ENCODE measurements around the gene TRPM2.

The TRPM2 gene

GRCh38 chr21:44313451-44313850, 40.0 kb upstream of the TRPM2 start:
- Histone ChIP-seq H3K27ac (ENCODE audit: low read depth, low read length) (no peak overlapping the region), H4K91ac (ENCODE audit: low read depth, low read length) (no peak overlapping the region), H3K9ac (ENCODE audit: low read length) (no peak overlapping the region), H3K4me3 (ENCODE audit: low read depth, low read length) (no peak overlapping the region), H3K4ac (ENCODE audit: low read depth, low read length) (no peak overlapping the region), H2BK12ac (ENCODE audit: low read length) (no peak overlapping the region), H3K9me3 (ENCODE audit: insufficient read depth, low read depth, low read length) (peaks cover 7% of the 10 kb centered on the region), H2BK120ac (ENCODE audit: insufficient read depth, low read length, poor library complexity) (no peak overlapping the region), H3K14ac (ENCODE audit: low read length) (no peak overlapping the region), H2AK5ac (ENCODE audit: low read length) (no peak overlapping the region), H3K4me1 (ENCODE audit: control insufficient read depth in 1 of 2, insufficient read depth in 2 of 2, low read length in 2 of 2) (no peaks in the 10 kb centered on the region), H3K27me3 (ENCODE audit: insufficient read depth, low read length) (no peaks in the 10 kb centered on the region), H3K79me2 (ENCODE audit: control insufficient read depth, insufficient read depth, low read length, poor library complexity) (no peaks in the 10 kb centered on the region), H3K4me2 (ENCODE audit: low read length) (no peak overlapping the region), H2AFZ (ENCODE audit: insufficient read depth, low read length, poor library complexity) (no peak overlapping the region), H4K12ac (ENCODE audit: low read depth, low read length) (no peak overlapping the region), H4K8ac (ENCODE audit: low read depth, low read length) (no peak overlapping the region), H2BK5ac (ENCODE audit: low read depth, low read length, poor library complexity) (no peak overlapping the region), H3K79me1 (ENCODE audit: low read length) (no peaks in the 10 kb centered on the region), H3K18ac (ENCODE audit: low read length) (no peak overlapping the region), H3K36me3 (ENCODE audit: control insufficient read depth in 1 of 2, insufficient read depth in 2 of 2, low read length in 2 of 2) (peaks cover 80 to 82% of the 10 kb centered on the region in 2 experiments), H3K23ac (ENCODE audit: low read length) (no peak overlapping the region)
- WGBS (ENCODE audit: extremely low coverage, insufficient coverage, insufficient read length) = no CpG with 5 or more reads among the region's 13 CpGs
- DNase-seq = no peak

GRCh38 chr21:44314128-44314527, 39.3 kb upstream of the TRPM2 start:
- Histone ChIP-seq H2AFZ (ENCODE audit: insufficient read depth, low read length, poor library complexity) (no peak overlapping the region), H3K27me3 (ENCODE audit: insufficient read depth, low read length) (no peaks in the 10 kb centered on the region), H3K9me3 (ENCODE audit: insufficient read depth, low read depth, low read length) (peaks cover 7% of the 10 kb centered on the region), H3K9ac (ENCODE audit: low read length) (no peak overlapping the region), H2BK120ac (ENCODE audit: insufficient read depth, low read length, poor library complexity) (no peak overlapping the region), H3K4me2 (ENCODE audit: low read length) (no peak overlapping the region), H4K12ac (ENCODE audit: low read depth, low read length) (no peak overlapping the region), H3K4me1 (ENCODE audit: control insufficient read depth in 1 of 2, insufficient read depth in 2 of 2, low read length in 2 of 2) (no peaks in the 10 kb centered on the region), H4K8ac (ENCODE audit: low read depth, low read length) (no peak overlapping the region), H2BK5ac (ENCODE audit: low read depth, low read length, poor library complexity) (no peak overlapping the region), H2BK12ac (ENCODE audit: low read length) (no peak overlapping the region), H3K79me2 (ENCODE audit: control insufficient read depth, insufficient read depth, low read length, poor library complexity) (no peaks in the 10 kb centered on the region), H3K4ac (ENCODE audit: low read depth, low read length) (no peak overlapping the region), H3K79me1 (ENCODE audit: low read length) (no peaks in the 10 kb centered on the region), H3K18ac (ENCODE audit: low read length) (no peak overlapping the region), H3K36me3 (ENCODE audit: control insufficient read depth in 1 of 2, insufficient read depth in 2 of 2, low read length in 2 of 2) (peaks cover 87 to 89% of the 10 kb centered on the region in 2 experiments), H3K27ac (ENCODE audit: low read depth, low read length) (no peak overlapping the region), H3K4me3 (ENCODE audit: low read depth, low read length) (no peak overlapping the region), H3K14ac (ENCODE audit: low read length) (no peak overlapping the region), H3K23ac (ENCODE audit: low read length) (no peak overlapping the region), H4K91ac (ENCODE audit: low read depth, low read length) (no peak overlapping the region), H2AK5ac (ENCODE audit: low read length) (no peak overlapping the region)
- WGBS (ENCODE audit: extremely low coverage, insufficient coverage, insufficient read length) = no CpG with 5 or more reads among the region's 15 CpGs
- DNase-seq = no peak

GRCh38 chr21:44314561-44314960, 38.9 kb upstream of the TRPM2 start:
- no peak overlapping the region for H2BK120ac ChIP-seq (ENCODE audit: insufficient read depth, low read length, poor library complexity)
- no CpG with 5 or more reads among the region's 11 CpGs for WGBS (ENCODE audit: extremely low coverage, insufficient coverage, insufficient read length)
- H3K27me3 ChIP-seq (ENCODE audit: insufficient read depth, low read length) = no peaks in the 10 kb centered on the region
- no peaks in the 10 kb centered on the region for H3K4me1 ChIP-seq (ENCODE audit: control insufficient read depth in 1 of 2, insufficient read depth in 2 of 2, low read length in 2 of 2)
- no peak overlapping the region for H3K23ac ChIP-seq (ENCODE audit: low read length)
- H3K4me2 ChIP-seq (ENCODE audit: low read length) = no peak overlapping the region
- no peak overlapping the region for H2BK5ac ChIP-seq (ENCODE audit: low read depth, low read length, poor library complexity)
- no peak overlapping the region for H3K4me3 ChIP-seq (ENCODE audit: low read depth, low read length)
- no peak overlapping the region for H4K8ac ChIP-seq (ENCODE audit: low read depth, low read length)
- H3K79me2 ChIP-seq (ENCODE audit: control insufficient read depth, insufficient read depth, low read length, poor library complexity) = no peaks in the 10 kb centered on the region
- H3K18ac ChIP-seq (ENCODE audit: low read length) = no peak overlapping the region
- H4K91ac ChIP-seq (ENCODE audit: low read depth, low read length) = no peak overlapping the region
- no peak overlapping the region for H3K4ac ChIP-seq (ENCODE audit: low read depth, low read length)
- no peak overlapping the region for H4K12ac ChIP-seq (ENCODE audit: low read depth, low read length)
- no peak overlapping the region for H2BK12ac ChIP-seq (ENCODE audit: low read length)
- no peak overlapping the region for H2AK5ac ChIP-seq (ENCODE audit: low read length)
- H3K27ac ChIP-seq (ENCODE audit: low read depth, low read length) = no peak overlapping the region
- H3K9me3 ChIP-seq (ENCODE audit: insufficient read depth, low read depth, low read length) = peaks cover 7% of the 10 kb centered on the region
- no peaks in the 10 kb centered on the region for H3K79me1 ChIP-seq (ENCODE audit: low read length)
- H3K36me3 ChIP-seq (ENCODE audit: control insufficient read depth in 1 of 2, insufficient read depth in 2 of 2, low read length in 2 of 2) = peaks cover 91 to 93% of the 10 kb centered on the region in 2 experiments
- no peak overlapping the region for H3K9ac ChIP-seq (ENCODE audit: low read length)
- H2AFZ ChIP-seq (ENCODE audit: insufficient read depth, low read length, poor library complexity) = no peak overlapping the region
- no peak overlapping the region for H3K14ac ChIP-seq (ENCODE audit: low read length)
- DNase-seq = no peak

GRCh38 chr21:44315691-44316203, 37.7 kb upstream of the TRPM2 start:
- Histone ChIP-seq H2BK12ac (ENCODE audit: low read length) (no peak overlapping the region), H3K27ac (ENCODE audit: low read depth, low read length) (no peak overlapping the region), H3K79me1 (ENCODE audit: low read length) (no peaks in the 10 kb centered on the region), H3K14ac (ENCODE audit: low read length) (no peak overlapping the region), H3K9ac (ENCODE audit: low read length) (no peak overlapping the region), H3K9me3 (ENCODE audit: insufficient read depth, low read depth, low read length) (peaks cover 10% of the 10 kb centered on the region), H4K12ac (ENCODE audit: low read depth, low read length) (no peak overlapping the region), H4K8ac (ENCODE audit: low read depth, low read length) (no peak overlapping the region), H2AK5ac (ENCODE audit: low read length) (no peak overlapping the region), H3K23ac (ENCODE audit: low read length) (no peak overlapping the region), H3K4me2 (ENCODE audit: low read length) (no peak overlapping the region), H2BK5ac (ENCODE audit: low read depth, low read length, poor library complexity) (no peak overlapping the region), H4K91ac (ENCODE audit: low read depth, low read length) (no peak overlapping the region), H3K18ac (ENCODE audit: low read length) (no peak overlapping the region), H3K4me3 (ENCODE audit: low read depth, low read length) (no peak overlapping the region), H3K27me3 (ENCODE audit: insufficient read depth, low read length) (no peaks in the 10 kb centered on the region), H2AFZ (ENCODE audit: insufficient read depth, low read length, poor library complexity) (no peak overlapping the region), H3K36me3 (ENCODE audit: control insufficient read depth in 1 of 2, insufficient read depth in 2 of 2, low read length in 2 of 2) (peaks cover 85 to 91% of the 10 kb centered on the region in 2 experiments), H2BK120ac (ENCODE audit: insufficient read depth, low read length, poor library complexity) (no peak overlapping the region), H3K79me2 (ENCODE audit: control insufficient read depth, insufficient read depth, low read length, poor library complexity) (no peaks in the 10 kb centered on the region), H3K4ac (ENCODE audit: low read depth, low read length) (no peak overlapping the region), H3K4me1 (ENCODE audit: control insufficient read depth in 1 of 2, insufficient read depth in 2 of 2, low read length in 2 of 2) (no peaks in the 10 kb centered on the region)
- no CpG with 5 or more reads among the region's 16 CpGs for WGBS (ENCODE audit: extremely low coverage, insufficient coverage, insufficient read length)
- no peak for DNase-seq
